Ectodermal cell (in vitro differentiated cells): ENCODE data around the gene GABRA1.

Experiments used
- H3K27ac ChIP-seq: 2 replicates; pipeline ENCODE4 v1.7.0; 2013; ENCODE audit warnings: mild to moderate bottlenecking, low read depth, low read length; ENCODE audit not compliant: insufficient read depth, poor library complexity, severe bottlenecking
- H3K27me3 ChIP-seq: 2 replicates; pipeline ENCODE4 v1.7.0; 2013; ENCODE audit warnings: mild to moderate bottlenecking, low read length; ENCODE audit not compliant: insufficient read depth, control insufficient read depth, poor library complexity, severe bottlenecking
- H3K36me3 ChIP-seq: one replicate; pipeline ENCODE4 v1.7.0; 2013; ENCODE audit warnings: low read length; ENCODE audit not compliant: control insufficient read depth, insufficient read depth
- H3K4me1 ChIP-seq: one replicate; pipeline ENCODE4 v1.7.0; 2013; ENCODE audit warnings: low read length; ENCODE audit not compliant: control insufficient read depth, insufficient read depth
- H3K4me3 ChIP-seq: 2 replicates; pipeline ENCODE4 v1.7.0; 2013; ENCODE audit warnings: low read depth, low read length, control low read depth; ENCODE audit not compliant: insufficient read depth
- H3K9me3 ChIP-seq: 2 replicates; pipeline ENCODE4 v1.7.0; 2013; ENCODE audit warnings: mild to moderate bottlenecking, low read length, moderate library complexity; ENCODE audit not compliant: control insufficient read depth
- WGBS, 2 experiments: methylation state at CpG; one replicate each; pipeline ENCODE4 v1.1.7; 2013; ENCODE audit warnings: missing lambda C conversion rate in 2 of 2; 5-methylcytosine and 5-hydroxymethylcytosine counted together

Gene GABRA1

GRCh38 chr5:161865510-161865909 lies 17.6 kb downstream of the GABRA1 start:
- no peaks in the 10 kb centered on the region for H3K9me3 ChIP-seq
- H3K36me3 ChIP-seq = no peaks in the 10 kb centered on the region
- 93 to 97% methylated on average over 7 of the region's 7 CpGs for WGBS, 2 experiments
- H3K4me3 ChIP-seq = no peak overlapping the region
- H3K27ac ChIP-seq = no peak overlapping the region
- H3K4me1 ChIP-seq = no peaks in the 10 kb centered on the region
- no peaks in the 10 kb centered on the region for H3K27me3 ChIP-seq

GRCh38 chr5:161889971-161890370 lies 42.1 kb downstream of the GABRA1 start:
- Histone ChIP-seq H3K36me3 (no peaks in the 10 kb centered on the region), H3K4me3 (no peak overlapping the region), H3K4me1 (no peaks in the 10 kb centered on the region), H3K27ac (no peak overlapping the region), H3K27me3 (no peaks in the 10 kb centered on the region), H3K9me3 (no peaks in the 10 kb centered on the region)

- Histone ChIP-seq H3K36me3 (no peaks in the 10 kb centered on the region), H3K27me3 (no peaks in the 10 kb centered on the region), H3K9me3 (no peaks in the 10 kb centered on the region), H3K4me3 (no peak overlapping the region), H3K4me1 (no peaks in the 10 kb centered on the region), H3K27ac (no peak overlapping the region)
- 96 to 100% methylated on average over 1 of the region's 1 CpG for WGBS, 2 experiments
Observed at GRCh38 chr5:161895514-161895913, 47.6 kb downstream of the GABRA1 start.

GRCh38 chr5:161897033-161897432 lies 49.1 kb downstream of the GABRA1 start:
- Histone ChIP-seq H3K4me3 (no peak overlapping the region), H3K9me3 (no peaks in the 10 kb centered on the region), H3K27me3 (no peaks in the 10 kb centered on the region), H3K36me3 (no peaks in the 10 kb centered on the region), H3K4me1 (no peaks in the 10 kb centered on the region), H3K27ac (no peak overlapping the region)
- 93 to 94% methylated on average over 7 of the region's 7 CpGs for whole genome bisulfite sequencing, 2 experiments

- H3K27me3 ChIP-seq = no peaks in the 10 kb centered on the region
- H3K4me1 ChIP-seq = no peaks in the 10 kb centered on the region
- H3K4me3 ChIP-seq = no peak overlapping the region
- no peak overlapping the region for H3K27ac ChIP-seq
- no peaks in the 10 kb centered on the region for H3K9me3 ChIP-seq
- H3K36me3 ChIP-seq = no peaks in the 10 kb centered on the region
Observed at GRCh38 chr5:161899590-161899989, 51.7 kb downstream of the GABRA1 start.

GRCh38 chr5:161900981-161901380 lies 53.1 kb downstream of the GABRA1 start:
- WGBS, 2 experiments = 80 to 100% methylated on average over 1 of the region's 1 CpG
- Histone ChIP-seq H3K4me1 (no peaks in the 10 kb centered on the region), H3K27me3 (no peaks in the 10 kb centered on the region), H3K9me3 (no peaks in the 10 kb centered on the region), H3K36me3 (no peaks in the 10 kb centered on the region), H3K4me3 (no peak overlapping the region), H3K27ac (no peak overlapping the region)

GRCh38 chr5:161921781-161922180 lies 73.9 kb downstream of the GABRA1 start:
- WGBS, 2 experiments = 94 to 100% methylated on average over 1 of the region's 1 CpG
- H3K27ac ChIP-seq = no peak overlapping the region
- H3K36me3 ChIP-seq = no peaks in the 10 kb centered on the region
- no peaks in the 10 kb centered on the region for H3K4me1 ChIP-seq
- H3K4me3 ChIP-seq = no peak overlapping the region
- H3K9me3 ChIP-seq = no peaks in the 10 kb centered on the region
- H3K27me3 ChIP-seq = no peaks in the 10 kb centered on the region

- H3K9me3 ChIP-seq = no peaks in the 10 kb centered on the region
Observed at GRCh38 chr5:161924270-161924669, 76.3 kb downstream of the GABRA1 start.

GRCh38 chr5:161925960-161926359 lies 78.0 kb downstream of the GABRA1 start:
- H3K9me3 ChIP-seq = no peaks in the 10 kb centered on the region
- H3K4me1 ChIP-seq = no peaks in the 10 kb centered on the region
- no peaks in the 10 kb centered on the region for H3K36me3 ChIP-seq
- H3K4me3 ChIP-seq = no peak overlapping the region
- WGBS, 2 experiments = 94 to 95% methylated on average over 4 of the region's 4 CpGs
- H3K27ac ChIP-seq = no peak overlapping the region
- no peaks in the 10 kb centered on the region for H3K27me3 ChIP-seq

More at GRCh38 chr5:161924270-161924669, 76.3 kb downstream of the GABRA1 start:
- WGBS, 2 experiments = 79 to 100% methylated on average over 1 to 3 of the region's 3 CpGs
- H3K4me1 ChIP-seq = no peaks in the 10 kb centered on the region
- no peak overlapping the region for H3K4me3 ChIP-seq
- no peaks in the 10 kb centered on the region for H3K36me3 ChIP-seq
- H3K27me3 ChIP-seq = no peaks in the 10 kb centered on the region
- no peak overlapping the region for H3K27ac ChIP-seq

- Histone ChIP-seq H3K36me3 (no peaks in the 10 kb centered on the region), H3K4me1 (no peaks in the 10 kb centered on the region), H3K27me3 (no peaks in the 10 kb centered on the region), H3K4me3 (no peak overlapping the region), H3K27ac (no peak overlapping the region), H3K9me3 (no peaks in the 10 kb centered on the region)
- WGBS, 2 experiments = 92 to 95% methylated on average over 3 of the region's 3 CpGs
Observed at GRCh38 chr5:161934486-161934885, 86.6 kb downstream of the GABRA1 start.

- WGBS, 2 experiments = 93 to 96% methylated on average over 1 of the region's 1 CpG
- no peaks in the 10 kb centered on the region for H3K36me3 ChIP-seq
- no peaks in the 10 kb centered on the region for H3K4me1 ChIP-seq
- H3K9me3 ChIP-seq = no peaks in the 10 kb centered on the region
- no peak overlapping the region for H3K4me3 ChIP-seq
- no peak overlapping the region for H3K27ac ChIP-seq
- H3K27me3 ChIP-seq = no peaks in the 10 kb centered on the region
Observed at GRCh38 chr5:161944974-161945373, 97.1 kb downstream of the GABRA1 start.
